ENCODE data around the gene RYR1. TPM values are rescaled to one million over a fixed set of nuclear protein-coding genes. Genes with fewer than 3 reads are reported as not detected.
"Not testable (repeated sequence)": the region's sequence is repeated elsewhere in the genome, so short reads cannot be mapped to it uniquely, and the experiment has no call there.

The RYR1 gene
- polyA plus RNA-seq, 4 donors: 0.81 to 2.3 TPM; not detected in 2

GRCh38 chr19:38490861-38491260, 57.4 kb downstream of the RYR1 start:
- Histone ChIP-seq H3K4me3 (ENCODE audit: low read depth in 1 of 3, low read length in 3 of 3) (no peak overlapping the region), H3K9me3 (ENCODE audit: control insufficient read depth in 2 of 2, insufficient read depth in 1 of 2, low read depth in 1 of 2, low read length in 1 of 2) (peaks cover 0 to 3% of the 10 kb centered on the region in 2 donors), H3K36me3 (ENCODE audit: control insufficient read depth in 3 of 3, insufficient read depth in 2 of 3, low read depth in 1 of 3, low read length in 3 of 3) (no peaks in the 10 kb centered on the region), H3K27ac (ENCODE audit: low read depth in 1 of 3, low read length in 2 of 3) (no peak overlapping the region), H3K27me3 (ENCODE audit: control insufficient read depth in 3 of 3, insufficient read depth in 3 of 3, low read length in 3 of 3) (no peaks in the 10 kb centered on the region), H3K4me1 (ENCODE audit: control insufficient read depth in 3 of 3, insufficient read depth in 2 of 3, low read depth in 1 of 3, low read length in 2 of 3) (no peaks in the 10 kb centered on the region)
- DNase-seq (no peak), FAIRE-seq (no peak)
- WGBS, 3 donors: 90 to 98% (median 92%) methylated on average over 2 of the region's 2 CpGs

DNA sequence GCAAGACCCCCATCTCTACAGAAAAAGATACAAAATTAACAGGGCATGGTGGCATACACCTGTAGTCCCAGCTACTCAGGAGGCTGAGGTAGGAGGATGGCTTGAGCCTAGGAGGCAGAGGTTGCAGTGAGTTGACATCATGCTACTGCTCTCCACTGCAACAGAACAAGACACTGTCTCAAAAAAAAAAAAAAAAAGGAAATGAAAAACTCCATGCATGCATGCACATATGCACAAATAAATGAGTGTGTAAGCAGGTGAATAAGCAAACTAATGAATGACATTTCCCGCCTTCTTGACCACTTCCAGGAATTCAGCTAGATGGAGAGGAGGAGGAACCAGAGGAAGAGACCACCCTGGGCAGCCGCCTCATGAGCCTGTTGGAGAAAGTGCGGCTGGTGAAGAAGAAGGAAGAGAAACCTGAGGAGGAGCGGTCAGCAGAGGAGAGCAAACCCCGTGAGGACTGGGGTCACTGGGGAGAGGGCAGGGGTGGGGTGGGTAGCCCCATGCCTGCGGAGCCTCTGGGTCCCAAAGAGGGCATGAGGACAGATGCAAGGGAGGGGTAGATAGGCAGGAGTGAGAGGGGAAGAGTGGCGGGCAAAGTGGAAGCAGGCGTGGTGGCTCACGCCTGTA, 58.8 kb downstream of the RYR1 start:
- no peak overlapping the region for H3K4me3 ChIP-seq (ENCODE audit: low read depth in 1 of 3, low read length in 3 of 3)
- DNase-seq (no peak), FAIRE-seq (no peak)
- no peaks in the 10 kb centered on the region for H3K27me3 ChIP-seq (ENCODE audit: control insufficient read depth in 3 of 3, insufficient read depth in 3 of 3, low read length in 3 of 3)
- peaks cover 0 to 3% of the 10 kb centered on the region in 2 donors for H3K9me3 ChIP-seq (ENCODE audit: control insufficient read depth in 2 of 2, insufficient read depth in 1 of 2, low read depth in 1 of 2, low read length in 1 of 2)
- no peaks in the 10 kb centered on the region for H3K36me3 ChIP-seq (ENCODE audit: control insufficient read depth in 3 of 3, insufficient read depth in 2 of 3, low read depth in 1 of 3, low read length in 3 of 3)
- WGBS, 3 donors: 66 to 72% (median 70%) methylated on average over 6 to 9 of the region's 9 CpGs
- H3K4me1 ChIP-seq (ENCODE audit: control insufficient read depth in 3 of 3, insufficient read depth in 2 of 3, low read depth in 1 of 3, low read length in 2 of 3): no peaks in the 10 kb centered on the region
- no peak overlapping the region for H3K27ac ChIP-seq (ENCODE audit: low read depth in 1 of 3, low read length in 2 of 3)

DNA sequence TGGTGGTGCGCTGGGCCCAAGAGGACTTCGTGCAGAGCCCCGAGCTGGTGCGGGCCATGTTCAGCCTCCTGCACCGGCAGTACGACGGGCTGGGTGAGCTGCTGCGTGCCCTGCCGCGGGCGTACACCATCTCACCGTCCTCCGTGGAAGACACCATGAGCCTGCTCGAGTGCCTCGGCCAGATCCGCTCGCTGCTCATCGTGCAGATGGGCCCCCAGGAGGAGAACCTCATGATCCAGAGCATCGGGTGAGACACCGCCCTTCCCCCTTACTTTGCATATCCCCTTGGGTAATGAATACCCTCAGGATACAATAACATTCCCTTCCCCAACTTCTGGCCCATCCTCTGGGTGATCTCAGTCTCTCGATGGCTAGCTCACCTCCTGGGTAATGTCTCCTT, 60.9 kb downstream of the RYR1 start:
- Histone ChIP-seq H3K27me3 (ENCODE audit: control insufficient read depth in 3 of 3, insufficient read depth in 3 of 3, low read length in 3 of 3) (no peaks in the 10 kb centered on the region), H3K27ac (ENCODE audit: low read depth in 1 of 3, low read length in 2 of 3) (no peak overlapping the region), H3K4me1 (ENCODE audit: control insufficient read depth in 3 of 3, insufficient read depth in 2 of 3, low read depth in 1 of 3, low read length in 2 of 3) (no peaks in the 10 kb centered on the region), H3K4me3 (ENCODE audit: low read depth in 1 of 3, low read length in 3 of 3) (no peak overlapping the region), H3K9me3 (ENCODE audit: control insufficient read depth in 2 of 2, insufficient read depth in 1 of 2, low read depth in 1 of 2, low read length in 1 of 2) (peaks cover 0 to 3% of the 10 kb centered on the region in 2 donors), H3K36me3 (ENCODE audit: control insufficient read depth in 3 of 3, insufficient read depth in 2 of 3, low read depth in 1 of 3, low read length in 3 of 3) (no peaks in the 10 kb centered on the region)
- WGBS, 3 donors: 83 to 86% (median 84%) methylated on average over 20 to 21 of the region's 21 CpGs
- DNase-seq: no peak
- no peak for FAIRE-seq

DNA sequence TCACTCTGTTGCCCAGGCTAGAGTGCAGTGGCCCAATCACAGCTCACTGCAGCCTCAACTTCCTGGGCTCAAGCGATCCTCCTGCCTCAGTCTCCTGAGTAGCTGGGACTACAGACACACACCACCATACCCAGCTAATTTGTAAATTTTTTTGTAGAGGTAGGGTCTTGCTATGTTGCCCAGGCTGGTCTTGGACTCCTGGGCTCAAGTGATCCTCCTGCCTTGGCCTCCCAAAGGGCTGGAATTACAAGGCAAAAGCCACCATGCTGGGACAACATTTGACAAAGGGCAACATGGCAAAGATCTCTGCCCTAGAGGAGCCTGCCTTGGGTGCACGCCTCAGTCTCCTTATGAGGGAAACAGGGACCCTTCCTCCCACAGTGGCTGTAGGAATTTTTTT, 61.9 kb downstream of the RYR1 start:
- WGBS, 3 donors: 89 to 92% (median 90%) methylated on average over 2 of the region's 2 CpGs
- not testable (repeated sequence) for H3K4me1 ChIP-seq (ENCODE audit: control insufficient read depth in 3 of 3, insufficient read depth in 2 of 3, low read depth in 1 of 3, low read length in 2 of 3); H3K9me3 ChIP-seq (ENCODE audit: control insufficient read depth in 2 of 2, insufficient read depth in 1 of 2, low read depth in 1 of 2, low read length in 1 of 2); H3K27ac ChIP-seq (ENCODE audit: low read depth in 1 of 3, low read length in 2 of 3); FAIRE-seq; H3K4me3 ChIP-seq (ENCODE audit: low read depth in 1 of 3, low read length in 3 of 3); H3K36me3 ChIP-seq (ENCODE audit: control insufficient read depth in 3 of 3, insufficient read depth in 2 of 3, low read depth in 1 of 3, low read length in 3 of 3); DNase-seq; H3K27me3 ChIP-seq (ENCODE audit: control insufficient read depth in 3 of 3, insufficient read depth in 3 of 3, low read length in 3 of 3)

DNA sequence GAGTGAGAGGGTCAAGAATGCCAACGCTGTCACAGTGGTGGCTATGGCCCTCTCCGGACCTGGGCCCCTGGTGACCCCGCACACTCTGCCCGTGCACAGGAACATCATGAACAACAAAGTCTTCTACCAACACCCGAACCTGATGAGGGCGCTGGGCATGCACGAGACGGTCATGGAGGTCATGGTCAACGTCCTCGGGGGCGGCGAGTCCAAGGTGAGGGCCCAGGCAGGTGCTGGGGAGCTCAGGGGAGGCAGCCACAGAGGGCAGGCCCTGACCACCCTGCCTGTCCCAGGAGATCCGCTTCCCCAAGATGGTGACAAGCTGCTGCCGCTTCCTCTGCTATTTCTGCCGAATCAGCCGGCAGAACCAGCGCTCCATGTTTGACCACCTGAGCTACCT, 62.6 kb downstream of the RYR1 start:
- Histone ChIP-seq H3K27me3 (ENCODE audit: control insufficient read depth in 3 of 3, insufficient read depth in 3 of 3, low read length in 3 of 3) (no peaks in the 10 kb centered on the region), H3K27ac (ENCODE audit: low read depth in 1 of 3, low read length in 2 of 3) (no peak overlapping the region), H3K4me3 (ENCODE audit: low read depth in 1 of 3, low read length in 3 of 3) (no peak overlapping the region), H3K36me3 (ENCODE audit: control insufficient read depth in 3 of 3, insufficient read depth in 2 of 3, low read depth in 1 of 3, low read length in 3 of 3) (no peaks in the 10 kb centered on the region), H3K9me3 (ENCODE audit: control insufficient read depth in 2 of 2, insufficient read depth in 1 of 2, low read depth in 1 of 2, low read length in 1 of 2) (no peaks in the 10 kb centered on the region), H3K4me1 (ENCODE audit: control insufficient read depth in 3 of 3, insufficient read depth in 2 of 3, low read depth in 1 of 3, low read length in 2 of 3) (no peaks in the 10 kb centered on the region)
- DNase-seq: no peak
- WGBS, 3 donors: 73 to 89% (median 85%) methylated on average over 16 to 17 of the region's 17 CpGs
- no peak for FAIRE-seq

- Histone ChIP-seq H3K9me3 (ENCODE audit: control insufficient read depth in 2 of 2, insufficient read depth in 1 of 2, low read depth in 1 of 2, low read length in 1 of 2) (no peaks in the 10 kb centered on the region), H3K27ac (ENCODE audit: low read depth in 1 of 3, low read length in 2 of 3) (no peak overlapping the region), H3K36me3 (ENCODE audit: control insufficient read depth in 3 of 3, insufficient read depth in 2 of 3, low read depth in 1 of 3, low read length in 3 of 3) (no peaks in the 10 kb centered on the region), H3K4me1 (ENCODE audit: control insufficient read depth in 3 of 3, insufficient read depth in 2 of 3, low read depth in 1 of 3, low read length in 2 of 3) (no peaks in the 10 kb centered on the region), H3K4me3 (ENCODE audit: low read depth in 1 of 3, low read length in 3 of 3) (no peak overlapping the region), H3K27me3 (ENCODE audit: control insufficient read depth in 3 of 3, insufficient read depth in 3 of 3, low read length in 3 of 3) (no peaks in the 10 kb centered on the region)
- FAIRE-seq: no peak
- DNase-seq: no peak
- WGBS, 3 donors: 80 to 85% (median 83%) methylated on average over 29 to 30 of the region's 30 CpGs
These were observed 63.4 kb downstream of the RYR1 start for GRCh38 chr19:38496603-38497487.

- H3K4me3 ChIP-seq (ENCODE audit: low read depth in 1 of 3, low read length in 3 of 3): no peak overlapping the region
- DNase-seq (no peak), FAIRE-seq (no peak)
- 82 to 90% (median 88%) methylated on average over 4 of the region's 4 CpGs for WGBS, 3 donors
- no peaks in the 10 kb centered on the region for H3K9me3 ChIP-seq (ENCODE audit: control insufficient read depth in 2 of 2, insufficient read depth in 1 of 2, low read depth in 1 of 2, low read length in 1 of 2)
- no peak overlapping the region for H3K27ac ChIP-seq (ENCODE audit: low read depth in 1 of 3, low read length in 2 of 3)
- no peaks in the 10 kb centered on the region for H3K27me3 ChIP-seq (ENCODE audit: control insufficient read depth in 3 of 3, insufficient read depth in 3 of 3, low read length in 3 of 3)
- H3K4me1 ChIP-seq (ENCODE audit: control insufficient read depth in 3 of 3, insufficient read depth in 2 of 3, low read depth in 1 of 3, low read length in 2 of 3): no peaks in the 10 kb centered on the region
- no peaks in the 10 kb centered on the region for H3K36me3 ChIP-seq (ENCODE audit: control insufficient read depth in 3 of 3, insufficient read depth in 2 of 3, low read depth in 1 of 3, low read length in 3 of 3)
These were observed 64.4 kb downstream of the RYR1 start for GRCh38 chr19:38497907-38498306.

DNA sequence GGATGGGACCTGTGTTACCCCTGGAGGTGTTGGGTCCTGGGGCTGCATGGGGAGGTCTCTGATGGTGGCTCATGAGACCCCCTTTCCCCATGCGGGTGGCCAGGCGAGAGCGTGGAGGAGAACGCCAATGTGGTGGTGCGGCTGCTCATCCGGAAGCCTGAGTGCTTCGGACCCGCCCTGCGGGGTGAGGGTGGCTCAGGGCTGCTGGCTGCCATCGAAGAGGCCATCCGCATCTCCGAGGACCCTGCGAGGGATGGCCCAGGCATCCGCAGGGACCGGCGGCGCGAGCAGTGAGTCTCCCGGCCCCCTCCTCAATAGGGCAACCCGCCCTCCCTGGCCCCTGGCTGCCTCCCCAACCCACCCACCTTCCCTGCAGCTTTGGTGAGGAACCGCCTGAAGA, 66.0 kb downstream of the RYR1 start:
- no peak for DNase-seq
- no peaks in the 10 kb centered on the region for H3K4me1 ChIP-seq (ENCODE audit: control insufficient read depth in 3 of 3, insufficient read depth in 2 of 3, low read depth in 1 of 3, low read length in 2 of 3)
- no peaks in the 10 kb centered on the region for H3K36me3 ChIP-seq (ENCODE audit: control insufficient read depth in 3 of 3, insufficient read depth in 2 of 3, low read depth in 1 of 3, low read length in 3 of 3)
- H3K27ac ChIP-seq (ENCODE audit: low read depth in 1 of 3, low read length in 2 of 3): no peak overlapping the region
- FAIRE-seq: no peak
- no peak overlapping the region for H3K4me3 ChIP-seq (ENCODE audit: low read depth in 1 of 3, low read length in 3 of 3)
- 92 to 97% (median 94%) methylated on average over 11 to 21 of the region's 21 CpGs for WGBS, 3 donors
- no peaks in the 10 kb centered on the region for H3K9me3 ChIP-seq (ENCODE audit: control insufficient read depth in 2 of 2, insufficient read depth in 1 of 2, low read depth in 1 of 2, low read length in 1 of 2)
- no peaks in the 10 kb centered on the region for H3K27me3 ChIP-seq (ENCODE audit: control insufficient read depth in 3 of 3, insufficient read depth in 3 of 3, low read length in 3 of 3)
